Inflammatory macrophage treated with lipopolysaccharide for 1 hour (primary cell): ENCODE data around the gene GPC5.

Experiments
- DNase-seq, 2 donors: peaks; one replicate each; pipeline ENCODE4 v3.0.0-alpha.2; 2020 to 2022

The GPC5 gene

GRCh38 chr13:91464336-91464735 lies 65.9 kb downstream of the GPC5 start:
- DNase-seq = no peak

DNA sequence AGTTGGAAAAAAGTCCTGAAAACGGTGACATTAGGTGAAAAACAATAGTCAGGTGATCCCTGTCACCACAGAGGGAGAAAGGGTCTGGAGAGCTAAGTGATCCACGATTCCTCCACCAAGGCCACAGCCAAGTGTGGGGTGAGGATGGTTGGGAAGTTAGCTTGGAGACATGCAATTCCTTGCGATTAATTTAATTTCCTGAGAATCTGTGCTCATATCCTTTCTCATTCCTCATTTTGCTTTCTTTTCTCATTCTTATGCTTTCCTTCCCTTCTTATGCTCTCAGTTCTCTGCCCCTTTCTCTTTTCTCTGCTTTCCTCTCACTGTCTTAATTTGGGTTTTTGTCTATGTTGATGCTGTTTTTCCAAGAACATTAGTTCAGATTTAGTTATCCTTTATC lies 68.8 kb downstream of the GPC5 start:
- no peak for DNase-seq

- DNase-seq = no peak
Measured at GRCh38 chr13:91468301-91468700, 69.9 kb downstream of the GPC5 start.

DNA sequence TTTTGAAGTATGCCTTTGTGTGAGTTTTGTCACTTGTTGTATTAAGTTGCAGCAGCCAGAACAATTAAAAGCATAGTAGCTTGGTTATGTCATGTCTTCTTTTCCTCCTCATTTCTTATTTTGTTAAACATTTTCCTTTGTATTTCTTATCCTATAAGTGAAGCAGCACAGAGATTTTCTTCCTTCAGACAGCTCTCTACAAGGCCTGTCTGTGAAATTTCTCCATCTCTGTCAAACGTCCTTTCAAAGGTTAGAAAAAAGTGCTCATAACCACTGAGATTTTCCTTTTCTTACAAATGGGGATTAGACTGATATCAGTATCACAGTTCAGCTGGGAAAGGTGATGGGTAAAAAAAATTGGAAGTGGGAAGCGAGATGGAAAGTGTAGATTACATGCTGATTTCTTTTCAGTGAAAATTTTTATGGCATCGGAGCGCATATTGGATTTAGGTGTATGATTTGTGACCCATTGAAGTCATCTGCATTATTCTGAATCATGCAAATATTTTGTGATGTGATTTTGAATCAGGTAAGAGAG lies 71.7 kb downstream of the GPC5 start:
- DNase-seq = no peak

DNA sequence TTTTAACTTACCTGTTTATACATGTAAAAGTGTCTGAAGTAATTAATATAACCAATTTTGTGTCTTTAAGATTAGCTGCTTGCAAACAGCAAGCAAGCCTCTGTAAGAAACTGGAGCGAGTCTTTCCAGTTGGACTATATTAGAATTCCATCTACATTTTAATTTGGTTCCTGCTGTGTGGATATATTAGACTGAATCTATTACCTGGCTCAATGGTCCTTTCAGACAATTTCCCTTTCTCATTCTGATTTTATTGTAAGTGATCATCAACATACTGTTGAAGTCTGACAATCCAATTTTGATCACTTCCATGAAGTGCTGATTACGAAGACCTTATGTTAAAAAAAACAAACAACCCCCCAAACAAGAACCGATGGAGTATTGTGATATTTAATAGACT lies 72.3 kb downstream of the GPC5 start:
- no peak for DNase-seq

DNA sequence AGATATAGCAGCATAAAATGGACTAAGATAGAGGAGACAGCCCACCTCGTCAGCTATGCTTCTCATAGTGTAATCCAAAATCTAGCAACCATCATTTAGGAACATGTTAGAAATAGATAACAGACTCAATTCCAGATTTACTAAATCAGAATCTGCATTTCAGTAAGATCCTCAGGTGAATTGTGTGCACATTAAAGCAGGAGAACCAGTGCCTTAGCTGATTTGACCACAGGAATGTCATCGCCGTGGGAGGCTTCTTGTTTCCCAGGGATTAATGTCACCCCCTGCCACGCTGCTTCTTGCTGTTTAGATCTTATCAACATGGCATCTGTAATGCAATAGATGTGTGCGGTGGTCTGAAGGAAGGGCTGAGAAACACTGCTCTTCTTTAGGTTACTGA lies 84.0 kb downstream of the GPC5 start:
- DNase-seq = no peak

- no peak for DNase-seq
Measured at GRCh38 chr13:91491980-91492379, 93.6 kb downstream of the GPC5 start.

DNA sequence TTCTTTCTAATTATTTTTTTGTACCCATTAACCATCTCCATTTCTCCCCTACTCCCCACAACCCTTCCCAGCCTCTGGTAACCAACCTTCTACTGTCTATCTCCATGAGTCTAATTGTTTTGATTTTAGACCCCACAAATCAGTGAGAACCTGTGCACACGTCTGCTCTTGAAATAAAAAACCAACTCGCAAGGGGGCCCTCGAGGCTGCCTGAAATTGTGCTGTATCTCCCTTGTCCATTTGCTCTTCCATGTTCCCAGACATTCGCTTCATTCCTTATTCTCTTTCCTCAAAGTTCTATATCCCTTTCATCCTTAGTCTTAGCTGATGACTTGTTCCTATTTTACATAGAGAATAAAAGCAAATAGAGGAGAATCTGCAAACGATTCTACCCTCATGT lies 95.0 kb downstream of the GPC5 start:
- no peak for DNase-seq

DNA sequence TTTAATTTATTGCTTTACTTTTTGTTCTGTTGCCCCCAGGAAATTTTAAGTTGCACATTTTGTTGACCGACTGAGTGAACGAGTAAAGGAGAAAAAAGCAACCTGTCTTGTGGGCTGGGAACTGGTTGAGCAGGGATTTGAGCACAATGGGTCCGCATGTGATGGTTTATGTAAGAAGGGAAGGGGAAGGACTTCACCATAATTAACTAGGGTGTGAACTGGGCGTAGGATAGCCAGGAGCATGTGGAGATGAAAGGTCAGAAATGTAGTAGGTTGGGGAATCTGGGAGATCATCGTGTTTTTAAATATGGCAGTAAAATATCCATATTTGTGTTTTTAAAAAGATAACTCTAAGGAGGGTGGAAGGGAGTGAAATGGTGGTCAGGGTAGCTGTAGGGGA lies 99.9 kb downstream of the GPC5 start:
- no peak for DNase-seq

- no peak for DNase-seq
Measured at GRCh38 chr13:91504216-91504615, 105.8 kb downstream of the GPC5 start.

- DNase-seq = no peak
Measured at GRCh38 chr13:91506759-91507158, 108.3 kb downstream of the GPC5 start.

GRCh38 chr13:91510058-91510457 lies 111.6 kb downstream of the GPC5 start:
- no peak for DNase-seq

- DNase-seq = no peak
Measured at GRCh38 chr13:91513790-91514189, 115.4 kb downstream of the GPC5 start.

DNA sequence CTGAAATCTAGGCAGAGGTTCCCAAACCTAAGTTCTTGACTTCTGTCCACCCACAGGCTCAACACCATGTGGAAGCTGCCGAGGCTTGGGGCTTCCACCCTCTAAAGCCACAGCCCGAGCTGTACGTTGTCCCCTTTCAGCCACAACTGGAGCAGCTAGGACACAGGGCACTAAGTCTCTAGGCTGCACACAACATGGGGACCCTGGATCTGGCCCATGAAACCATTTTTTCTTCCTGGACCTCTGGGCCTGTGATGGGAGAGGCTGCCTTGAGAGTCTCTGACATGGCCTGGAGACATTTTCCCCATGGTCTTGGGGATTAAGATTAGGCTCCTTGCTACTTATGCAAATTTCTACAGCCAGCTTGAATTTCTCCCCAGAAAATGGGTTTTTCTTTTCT lies 118.4 kb downstream of the GPC5 start:
- no peak for DNase-seq

DNA sequence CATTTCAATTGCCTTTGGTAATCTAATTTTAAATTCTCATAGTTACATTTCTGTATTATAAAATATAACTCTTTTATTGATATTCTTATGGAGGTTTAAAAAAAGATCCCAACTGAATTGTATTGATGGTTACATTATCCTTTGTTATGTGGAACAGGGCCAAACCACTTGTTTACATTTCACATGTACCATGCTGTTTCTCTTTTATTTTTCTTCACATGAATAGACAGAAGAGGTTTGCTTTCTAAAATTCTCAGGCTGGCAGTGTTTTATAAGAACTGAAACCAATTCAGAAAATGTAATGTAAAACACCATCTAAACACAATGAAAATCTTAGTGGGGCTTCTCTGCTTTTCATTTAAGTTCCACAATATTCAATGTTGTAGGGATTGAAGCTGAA lies 122.5 kb downstream of the GPC5 start:
- DNase-seq = no peak

DNA sequence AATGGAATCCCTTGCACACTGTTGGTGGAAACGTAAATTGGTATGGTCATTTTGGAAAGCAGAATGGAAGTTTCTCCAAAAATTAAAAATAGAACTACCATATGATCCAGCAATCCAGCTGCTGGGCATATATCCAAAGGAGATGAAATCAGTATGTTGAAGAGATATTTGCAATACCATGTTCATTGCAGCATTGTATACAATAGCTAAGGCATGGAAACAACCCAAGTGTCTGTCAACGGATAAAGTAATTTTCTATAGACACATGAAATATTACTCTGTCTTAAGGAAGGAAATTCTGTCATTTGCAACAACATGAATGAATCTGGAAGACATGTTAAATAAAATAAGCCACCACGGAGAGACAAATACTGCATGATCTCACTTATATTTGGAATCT lies 124.7 kb downstream of the GPC5 start:
- DNase-seq = no peak

GRCh38 chr13:91526543-91527033 lies 128.2 kb downstream of the GPC5 start:
- DNase-seq = no peak

DNA sequence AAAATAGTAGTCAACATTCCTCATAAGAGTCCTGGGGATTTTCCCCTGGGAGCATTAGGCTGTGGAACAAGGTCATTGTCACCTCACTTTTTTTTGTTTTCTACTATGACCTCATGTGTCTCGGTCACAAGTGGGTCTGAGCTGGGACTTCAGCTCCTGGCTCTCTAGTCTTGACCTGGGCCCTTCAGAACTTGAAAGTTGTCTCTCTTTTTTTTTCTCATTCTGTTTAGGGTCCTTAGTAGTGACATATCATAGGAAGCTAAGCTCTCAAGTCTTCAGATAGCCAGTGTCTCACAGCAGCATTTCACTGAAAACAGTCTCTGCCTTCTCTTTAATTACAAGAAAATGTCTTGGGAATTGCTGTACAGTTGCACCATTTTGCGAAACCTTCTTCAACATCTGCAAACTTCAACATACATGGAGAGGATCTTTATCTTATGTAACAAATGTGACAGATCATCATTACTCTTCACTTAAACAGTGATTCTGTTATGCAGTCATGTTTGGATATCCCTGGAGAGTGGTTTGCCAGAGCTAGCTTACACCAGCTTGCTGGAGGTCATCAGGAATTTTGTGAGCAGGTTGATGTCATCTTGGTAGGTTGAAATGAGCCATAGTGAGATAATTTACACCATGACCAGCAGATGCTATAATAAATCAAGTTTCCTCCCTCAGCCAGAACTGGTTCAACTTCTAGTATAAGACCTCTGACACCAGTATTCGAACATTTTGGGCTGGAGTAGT lies 131.5 kb downstream of the GPC5 start:
- DNase-seq = no peak

DNA sequence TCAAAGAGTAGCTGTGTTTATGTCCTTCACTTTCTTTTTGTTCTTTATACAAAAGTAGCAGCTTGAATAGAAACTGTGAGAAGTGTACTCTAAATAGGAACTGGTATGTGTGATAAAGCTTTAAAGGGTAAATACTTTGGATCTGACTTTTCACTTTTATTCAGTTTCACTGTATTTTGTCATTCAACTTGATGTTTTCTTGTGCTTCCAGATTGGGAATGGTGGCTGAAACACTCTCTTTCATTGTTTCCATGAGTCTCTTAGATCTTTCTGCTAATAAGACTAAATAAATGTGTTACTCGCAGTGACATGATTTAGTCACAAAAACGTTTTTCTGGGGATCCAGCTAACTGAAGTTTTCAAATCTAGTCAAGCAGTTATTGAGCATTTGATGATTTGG lies 133.2 kb downstream of the GPC5 start:
- DNase-seq = no peak

GRCh38 chr13:91533354-91533753 lies 134.9 kb downstream of the GPC5 start:
- DNase-seq = no peak

- no peak for DNase-seq
Measured at GRCh38 chr13:91534996-91535395, 136.6 kb downstream of the GPC5 start.

GRCh38 chr13:91537376-91537775 lies 139.0 kb downstream of the GPC5 start:
- no peak for DNase-seq

GRCh38 chr13:91539286-91540157 lies 141.1 kb downstream of the GPC5 start:
- DNase-seq = no peak

- no peak for DNase-seq
Measured at GRCh38 chr13:91540158-91540736, 141.8 kb downstream of the GPC5 start.
